Activated CD4-positive, alpha-beta T cell treated with anti-CD3 and anti-CD28 coated beads for 36 hours (primary cell): Measurements from ENCODE around the gene RASA2. TPM values are rescaled to one million over a fixed set of nuclear protein-coding genes. Genes with fewer than 3 reads are reported as not detected.
A peak's percentile ranks its signal among the peaks of the same experiment; 100 is the strongest.
"Not testable (repeated sequence)": the region's sequence is repeated elsewhere in the genome, so short reads cannot be mapped to it uniquely, and the experiment has no call there.

Source experiments
- ATAC-seq: fragments of 200-7000 bp; cut with Tn5 transposase; one replicate; pipeline ENCODE4 v1.10.0; 2021; ENCODE audit warnings: mild to moderate bottlenecking, moderate library complexity
- CTCF ChIA-PET: fragments of 350-600 bp; sonication (Branson Sonifier 250); formaldehyde crosslinking; loops from one replicate; lab custom pipeline; 2021; ENCODE audit warnings: antibody characterized with exemption; lab: Charles Lee
- POLR2A ChIA-PET: fragments of 350-600 bp; sonication (Branson Sonifier 250); formaldehyde crosslinking; loops from one replicate; lab custom pipeline; 2021; ENCODE audit warnings: antibody characterized with exemption, inconsistent platforms; lab: Charles Lee
- DNase-seq: peaks from one replicate; pipeline ENCODE4 v3.0.0-alpha.2; 2020
- H3K27ac Mint-ChIP-seq: one replicate; pipeline ENCODE4 v1.8.0; 2021; ENCODE audit warnings: mixed read lengths
- H3K27me3 Mint-ChIP-seq: one replicate; pipeline ENCODE4 v1.8.0; 2021; ENCODE audit warnings: mixed read lengths
- H3K36me3 Mint-ChIP-seq: one replicate; pipeline ENCODE4 v1.8.0; 2021; ENCODE audit warnings: low read depth, mixed read lengths
- H3K4me1 Mint-ChIP-seq: one replicate; pipeline ENCODE4 v1.8.0; 2021; ENCODE audit warnings: mixed read lengths
- H3K4me3 Mint-ChIP-seq: one replicate; pipeline ENCODE4 v1.8.0; 2021; ENCODE audit warnings: mild to moderate bottlenecking, moderate library complexity, mixed read lengths
- H3K9me3 Mint-ChIP-seq: one replicate; pipeline ENCODE4 v1.8.0; 2021; ENCODE audit warnings: low read depth, mixed read lengths
- intact Hi-C, 2 experiments: fragments of 100-400 bp; cut with DNase I in 1 of 2; cut with micrococcal nuclease in 1 of 2; formaldehyde crosslinking; loops; one replicate each; pipeline versions ENCODE4 v1.14.2 to v1.15.1; 2022 to 2024; cut with DNase I, micrococcal nuclease
- total RNA-seq, 2 experiments: library from RNA; stranded (reverse); gene quantifications; one replicate each; pipeline ENCODE4 v1.2.3, GENCODE V29; 2021

The RASA2 gene
- total RNA-seq, 2 experiments from 2014 or later = 30.8 to 32.0 TPM

DNA sequence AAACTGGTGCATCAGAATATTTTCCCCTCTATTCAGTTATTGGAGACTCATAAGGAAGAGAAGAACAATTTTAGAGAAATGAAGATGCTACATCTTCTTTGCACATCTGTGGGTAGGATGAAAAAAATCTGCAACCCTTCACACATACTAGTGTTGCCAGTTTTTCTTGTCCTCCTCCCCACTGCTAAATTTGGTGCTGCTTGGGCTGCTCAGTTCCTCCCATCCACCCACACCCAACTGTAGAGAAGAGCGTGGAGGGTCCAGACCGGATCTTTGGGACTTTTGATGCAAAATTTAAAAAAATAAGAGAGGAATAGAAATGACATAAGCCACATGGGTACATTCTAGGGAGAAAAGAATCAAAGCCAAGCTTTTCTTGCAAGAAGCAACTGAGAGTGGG lies 8.7 kb upstream of the RASA2 start:
- Mint-ChIP-seq H3K4me1 (peaks cover 30% of the 10 kb centered on the region), H3K9me3 (no peaks in the 10 kb centered on the region), H3K27ac (no peak overlapping the region), H3K27me3 (no peaks in the 10 kb centered on the region), H3K36me3 (no peaks in the 10 kb centered on the region), H3K4me3 (no peak overlapping the region)
- POLR2A ChIA-PET = no interaction called here
- intact Hi-C loops = no loop called here
- ATAC-seq (no peak), DNase-seq (no peak)
- CTCF ChIA-PET = interaction anchor here (0.7 to 6.5 kb wide), 4 partner anchors 14 to 83 kb away, joined by 3 to 57 read pairs (median 5); no protein-coding TSS in a partner anchor

DNA sequence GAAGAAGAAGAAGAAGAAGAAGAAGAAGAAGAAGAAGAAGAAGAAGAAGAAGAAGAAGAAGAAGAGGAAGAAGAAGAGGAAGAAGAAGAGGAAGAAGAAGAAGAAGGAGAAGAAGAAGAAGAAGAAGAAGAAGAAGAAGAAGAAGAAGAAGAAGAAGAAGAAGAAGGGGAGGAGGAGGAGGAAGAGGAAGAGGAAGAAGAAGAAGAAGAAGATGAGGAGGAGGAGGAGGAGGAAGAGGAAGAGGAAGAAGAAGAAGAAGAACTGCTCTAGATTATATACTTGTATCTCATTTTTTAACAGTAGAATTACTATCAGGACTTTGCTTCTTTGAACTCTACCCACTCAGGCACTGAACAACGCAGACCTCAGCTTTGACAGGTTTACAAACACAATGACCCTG lies 8.0 kb upstream of the RASA2 start:
- POLR2A ChIA-PET, H3K4me3 Mint-ChIP-seq, H3K36me3 Mint-ChIP-seq, H3K27me3 Mint-ChIP-seq, H3K27ac Mint-ChIP-seq, H3K9me3 Mint-ChIP-seq, ATAC-seq, intact Hi-C loops, DNase-seq: not testable (repeated sequence)
- peaks cover 30% of the 10 kb centered on the region for H3K4me1 Mint-ChIP-seq
- CTCF ChIA-PET = interaction anchor here (1.1 to 6.5 kb wide), 3 partner anchors 14 to 174 kb away, joined by 3 to 57 read pairs (median 3); no protein-coding TSS in a partner anchor

DNA sequence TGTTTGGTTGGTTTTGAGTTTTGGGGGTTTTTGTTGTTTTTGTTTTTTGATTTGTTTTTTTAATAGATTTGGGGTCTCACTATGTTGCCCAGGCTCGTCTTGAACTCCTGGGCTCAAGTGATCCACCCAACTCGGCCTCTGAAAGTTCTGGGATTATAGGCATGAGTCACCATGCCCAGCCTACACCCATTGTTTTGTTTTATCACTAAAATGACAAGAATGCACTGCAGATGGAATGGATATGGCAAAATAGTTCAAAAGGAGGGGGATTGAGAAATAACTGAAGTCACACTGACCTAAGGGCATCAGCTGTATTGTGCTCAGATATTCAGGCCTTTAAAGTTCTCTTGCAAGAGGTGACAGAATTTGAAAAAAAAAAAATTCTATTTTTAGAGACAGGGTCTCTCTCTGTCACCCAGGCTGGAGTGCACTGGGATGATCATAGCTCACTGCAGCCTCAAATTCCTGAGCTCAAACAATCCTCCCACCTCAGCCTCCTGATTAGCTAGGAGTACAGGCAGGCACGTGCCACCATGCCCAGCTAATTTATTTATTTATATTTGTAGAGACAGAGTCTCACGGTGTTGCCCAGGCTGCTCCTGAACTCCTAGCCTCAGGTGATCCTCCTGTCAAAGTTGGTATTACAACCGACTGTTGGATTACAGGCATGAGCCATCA lies 4.4 kb upstream of the RASA2 start:
- POLR2A ChIA-PET = interaction anchor here (0.6 kb wide), 1 partner anchor 585 kb away, joined by 3 read pairs; no protein-coding TSS in a partner anchor
- DNase-seq = no peak
- peaks cover 25% of the 10 kb centered on the region for H3K4me1 Mint-ChIP-seq
- no peaks in the 10 kb centered on the region for H3K9me3 Mint-ChIP-seq
- H3K27me3 Mint-ChIP-seq = no peaks in the 10 kb centered on the region
- H3K4me3 Mint-ChIP-seq = no peak overlapping the region
- no peaks in the 10 kb centered on the region for H3K36me3 Mint-ChIP-seq
- CTCF ChIA-PET = interaction anchor here (0.9 to 6.5 kb wide), 2 partner anchors 22 to 79 kb away, joined by 7 to 57 read pairs; no protein-coding TSS in a partner anchor
- no peak for ATAC-seq
- intact Hi-C loops = loop anchor here (10.0 kb wide), 3 partner anchors 312 to 962 kb away; partner anchors contain the start of genes ATP1B3 (in 1 of the 2) and XRN1 (in 1 of the 2)
- no peak overlapping the region for H3K27ac Mint-ChIP-seq

DNA sequence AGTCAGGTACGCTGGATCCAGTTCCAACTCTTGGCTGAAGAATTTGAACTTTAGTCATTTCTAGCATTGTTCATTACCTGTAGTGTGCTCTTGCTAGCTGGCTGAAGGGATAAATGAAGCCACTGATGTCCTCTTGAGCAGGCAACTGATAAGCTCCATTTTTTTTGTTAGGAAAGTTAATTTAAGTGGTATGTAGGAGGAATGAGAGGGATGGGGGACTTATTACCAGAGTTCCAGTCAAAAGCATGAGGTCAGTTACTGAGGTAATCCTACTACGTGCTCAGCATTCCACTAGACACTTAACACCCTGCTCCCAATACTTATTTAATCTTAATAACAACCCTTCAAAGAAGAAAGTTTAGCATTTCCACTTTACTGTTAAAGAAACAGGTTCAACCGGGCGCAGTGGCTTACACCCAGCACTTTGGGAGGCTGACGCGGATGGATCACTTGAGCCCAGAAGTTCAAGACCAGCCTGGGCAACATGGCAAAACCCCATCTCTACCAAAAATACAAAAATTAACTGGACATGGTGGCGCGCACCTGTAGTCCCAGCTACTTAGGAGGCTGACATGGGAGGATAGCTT lies 2.0 kb upstream of the RASA2 start:
- ATAC-seq = no peak
- ChIA-PET POLR2A (no interaction called here), CTCF (interaction anchor here (0.6 to 2.3 kb wide), 7 partner anchors 8 to 180 kb away, joined by 3 to 9 read pairs (median 3); no protein-coding TSS in a partner anchor)
- H3K27me3 Mint-ChIP-seq = no peaks in the 10 kb centered on the region
- H3K4me1 Mint-ChIP-seq = peaks cover 37% of the 10 kb centered on the region
- DNase-seq = no peak
- H3K36me3 Mint-ChIP-seq = peaks cover 14% of the 10 kb centered on the region
- H3K4me3 Mint-ChIP-seq = no peak overlapping the region
- no peak overlapping the region for H3K27ac Mint-ChIP-seq
- intact Hi-C loops = loop anchor here (5.0 to 10.0 kb wide), 5 partner anchors 72 to 960 kb away; partner anchors contain the start of genes ATP1B3 (in 1 of the 2) and XRN1 (in 1 of the 2)
- no peaks in the 10 kb centered on the region for H3K9me3 Mint-ChIP-seq

DNA sequence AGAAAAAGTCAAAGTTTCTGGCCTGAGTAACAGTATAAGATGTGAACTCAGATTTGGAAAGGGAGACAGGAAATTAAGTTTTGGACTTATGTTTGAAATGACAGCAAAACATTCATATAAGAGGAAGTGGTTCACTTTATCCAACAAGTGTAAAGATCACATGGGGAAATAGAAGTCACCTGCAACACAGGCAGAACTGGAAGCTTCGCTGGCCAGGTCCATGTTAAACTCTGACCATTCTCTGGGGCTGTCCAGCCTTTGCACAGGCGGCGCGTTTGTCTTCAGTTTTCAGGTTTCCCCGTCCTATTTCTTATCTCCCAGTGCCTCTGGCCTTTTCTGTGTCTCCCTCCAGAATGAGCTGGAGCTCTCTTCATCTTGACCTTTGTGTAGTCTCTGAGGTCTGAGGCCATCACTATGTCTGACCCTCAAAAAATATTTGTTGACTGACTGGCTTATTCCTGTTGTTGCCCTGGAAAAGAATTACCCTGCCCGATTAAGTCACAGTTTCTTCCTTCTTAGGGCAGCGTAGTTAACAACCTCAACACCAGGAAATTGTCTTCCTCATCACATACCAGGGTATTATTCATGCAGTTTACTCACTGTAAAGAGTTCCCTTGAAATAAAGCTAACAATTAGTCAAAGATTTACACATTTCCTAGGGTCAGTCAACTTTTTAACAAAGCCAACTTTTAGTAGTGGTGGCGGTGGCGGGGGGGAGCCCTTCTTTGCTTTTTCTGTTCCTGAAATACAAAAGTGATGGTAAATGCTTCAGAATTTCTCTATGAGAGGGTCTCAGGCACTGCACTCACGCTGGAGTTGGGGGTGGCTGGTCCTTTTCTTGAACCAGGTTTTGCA lies 959 bp upstream of the RASA2 start:
- Mint-ChIP-seq H3K9me3 (no peaks in the 10 kb centered on the region), H3K36me3 (peaks cover 17% of the 10 kb centered on the region), H3K27ac (peak overlapping the region; percentile 87), H3K27me3 (no peaks in the 10 kb centered on the region), H3K4me3 (peak overlapping the region; percentile 77), H3K4me1 (peaks cover 48% of the 10 kb centered on the region)
- ATAC-seq (peak; percentile 17), DNase-seq (peak; percentile 56)
- POLR2A ChIA-PET = interaction anchor here (0.8 to 2.6 kb wide), 4 partner anchors 13 to 174 kb away, joined by 3 to 19 read pairs (median 4); no protein-coding TSS in a partner anchor
- CTCF ChIA-PET = interaction anchor here (0.6 to 3.8 kb wide), 10 partner anchors 12 to 458 kb away, joined by 3 to 15 read pairs (median 4); no protein-coding TSS in a partner anchor
- intact Hi-C loops = loop anchor here (1.0 to 10.0 kb wide), 8 partner anchors 11 to 959 kb away; partner anchors contain the start of genes ATP1B3 (in 1 of the 2) and XRN1 (in 1 of the 2)

DNA sequence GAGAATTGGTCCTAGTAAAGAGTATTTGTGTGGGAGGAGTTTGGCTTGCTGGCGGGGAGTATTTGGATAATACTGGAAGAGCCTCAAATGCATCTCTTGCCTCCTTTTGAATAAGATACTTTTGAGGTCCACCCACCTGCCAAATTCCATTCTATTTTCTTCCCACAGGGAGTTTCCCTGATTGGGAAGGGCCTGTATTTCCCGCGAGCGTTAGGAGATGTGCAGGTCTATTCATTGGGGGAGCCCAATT lies 406 bp upstream of the RASA2 start:
- no peaks in the 10 kb centered on the region for H3K9me3 Mint-ChIP-seq
- H3K4me1 Mint-ChIP-seq = peaks cover 52% of the 10 kb centered on the region
- no peaks in the 10 kb centered on the region for H3K27me3 Mint-ChIP-seq
- ATAC-seq = no peak
- H3K27ac Mint-ChIP-seq = peak overlapping the region; percentile 87
- POLR2A ChIA-PET = interaction anchor here (0.8 to 2.6 kb wide), 4 partner anchors 12 to 175 kb away, joined by 3 to 19 read pairs (median 4); no protein-coding TSS in a partner anchor
- peaks cover 17% of the 10 kb centered on the region for H3K36me3 Mint-ChIP-seq
- CTCF ChIA-PET = interaction anchor here (1.0 to 3.8 kb wide), 6 partner anchors 32 to 182 kb away, joined by 3 to 15 read pairs (median 4); no protein-coding TSS in a partner anchor
- H3K4me3 Mint-ChIP-seq = peak overlapping the region; percentile 77
- no peak for DNase-seq
- intact Hi-C loops = loop anchor here (1.0 to 10.0 kb wide), 8 partner anchors 11 to 958 kb away; partner anchors contain the start of genes ATP1B3 (in 1 of the 2) and XRN1 (in 1 of the 2)

DNA sequence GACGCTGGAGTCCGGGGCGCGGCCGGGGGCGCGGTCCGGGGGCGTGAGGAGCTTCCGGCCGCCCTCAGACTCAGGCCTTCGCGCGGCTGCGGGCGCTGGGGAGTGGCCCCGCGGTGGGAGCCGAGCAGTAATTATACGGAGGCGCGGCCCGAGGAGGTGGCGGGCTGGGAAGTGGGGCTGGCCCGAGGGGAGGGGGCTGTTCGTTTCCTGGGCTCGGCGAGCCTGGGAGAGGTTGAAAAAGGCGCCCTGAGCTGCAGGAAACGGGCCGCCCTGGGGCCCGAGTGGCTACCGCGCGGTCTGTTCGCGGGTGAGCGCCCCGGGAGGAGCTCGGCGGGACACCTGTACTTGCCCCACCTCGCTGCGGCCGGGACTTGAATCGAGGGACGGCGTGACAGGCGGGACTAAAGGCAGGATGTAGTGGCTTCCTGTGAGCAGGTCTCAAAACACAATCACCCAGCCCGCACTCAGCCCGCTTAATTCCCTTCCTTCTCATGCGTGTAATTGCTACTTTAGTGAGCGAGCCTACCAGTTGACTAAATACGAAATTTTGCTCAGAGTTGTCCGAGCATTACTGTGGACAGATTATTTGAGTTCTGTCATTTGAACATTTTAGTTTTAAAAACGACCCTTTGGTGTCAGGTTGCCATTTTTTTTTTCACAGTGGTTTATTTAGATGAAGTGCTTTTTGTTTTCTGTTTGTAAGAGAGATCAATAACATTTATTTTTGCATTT lies 860 bp downstream of the RASA2 start:
- POLR2A ChIA-PET = interaction anchor here (0.7 to 2.6 kb wide), 7 partner anchors 11 to 256 kb away, joined by 3 to 19 read pairs (median 4); partner anchors contain the start of gene PXYLP1
- intact Hi-C loops = loop anchor here (1.0 to 10.0 kb wide), 13 partner anchors 11 to 957 kb away; partner anchors contain the start of genes ATP1B3 (in 2 of the 2), RNF7 (in 1 of the 2), SLC25A36 (in 1 of the 2) and XRN1 (in 1 of the 2)
- H3K4me1 Mint-ChIP-seq = peaks cover 64% of the 10 kb centered on the region
- CTCF ChIA-PET = interaction anchor here (0.7 to 3.8 kb wide), 10 partner anchors 11 to 1513 kb away, joined by 3 to 15 read pairs (median 4); no protein-coding TSS in a partner anchor
- H3K27ac Mint-ChIP-seq = peak overlapping the region; percentile 94
- peaks cover 17% of the 10 kb centered on the region for H3K36me3 Mint-ChIP-seq
- no peaks in the 10 kb centered on the region for H3K9me3 Mint-ChIP-seq
- no peaks in the 10 kb centered on the region for H3K27me3 Mint-ChIP-seq
- ATAC-seq (peak; percentile 69), DNase-seq (peak; percentile 93)
- peak overlapping the region; percentile 77 for H3K4me3 Mint-ChIP-seq

DNA sequence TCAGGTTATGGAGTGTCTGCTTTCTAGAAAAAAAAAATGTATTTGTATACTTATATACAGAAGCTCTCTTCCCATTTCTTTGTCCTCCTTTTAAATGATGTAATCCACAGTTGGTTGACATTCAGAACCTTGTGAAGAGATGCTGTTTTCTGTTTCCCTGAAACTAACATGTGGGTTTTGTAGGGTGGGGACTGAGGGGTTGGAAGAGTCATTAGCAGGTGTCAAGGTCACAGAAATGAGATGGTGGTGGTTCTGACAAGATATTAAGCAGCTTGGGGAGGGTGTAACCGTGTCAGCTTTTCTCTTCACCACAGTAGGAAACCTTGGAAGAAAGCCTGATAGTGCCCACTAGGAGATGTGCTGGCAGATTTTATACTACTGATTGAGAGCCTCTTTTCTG lies 2.4 kb downstream of the RASA2 start:
- Mint-ChIP-seq H3K4me3 (peak overlapping the region; percentile 77), H3K36me3 (peaks cover 17% of the 10 kb centered on the region), H3K4me1 (peaks cover 79% of the 10 kb centered on the region), H3K27me3 (no peaks in the 10 kb centered on the region), H3K9me3 (no peaks in the 10 kb centered on the region), H3K27ac (peak overlapping the region; percentile 81)
- peak; percentile 11 for ATAC-seq
- POLR2A ChIA-PET = interaction anchor here (0.5 to 1.4 kb wide), 11 partner anchors 10 to 69 kb away, joined by 3 to 13 read pairs (median 3); no protein-coding TSS in a partner anchor
- intact Hi-C loops = loop anchor here (5.0 to 10.0 kb wide), 5 partner anchors 77 to 956 kb away; partner anchors contain the start of genes ATP1B3 (in 1 of the 2) and XRN1 (in 1 of the 2)
- DNase-seq = peak; percentile 33
- CTCF ChIA-PET = interaction anchor here (0.7 to 3.8 kb wide), 5 partner anchors 10 to 287 kb away, joined by 3 to 15 read pairs (median 4); no protein-coding TSS in a partner anchor

DNA sequence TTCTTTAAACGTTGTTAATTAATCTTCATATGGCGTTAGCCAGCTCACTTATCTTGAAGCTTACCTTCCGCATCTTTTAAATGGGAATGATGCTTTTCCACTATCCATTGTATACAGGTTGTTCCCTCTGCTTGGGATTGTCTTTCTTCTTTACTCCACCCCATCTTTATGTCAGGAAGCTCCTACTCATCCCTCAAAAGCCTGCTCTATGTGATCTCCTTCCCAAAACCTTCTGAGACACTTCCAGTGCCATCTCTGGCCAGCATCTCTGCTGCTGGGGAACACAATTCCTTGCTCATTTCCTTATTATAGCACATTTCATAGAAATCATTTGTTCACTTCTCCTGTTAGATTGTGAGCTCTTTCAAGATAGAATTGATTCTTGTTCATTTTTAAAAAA lies 4.3 kb downstream of the RASA2 start:
- ChIA-PET CTCF (interaction anchor here (0.6 to 3.8 kb wide), 5 partner anchors 9 to 181 kb away, joined by 3 to 25 read pairs (median 4); no protein-coding TSS in a partner anchor), POLR2A (interaction anchor here (0.7 to 1.0 kb wide), 3 partner anchors 8 to 62 kb away, joined by 3 to 4 read pairs (median 3); no protein-coding TSS in a partner anchor)
- Mint-ChIP-seq H3K9me3 (peaks cover 4% of the 10 kb centered on the region), H3K27ac (peak overlapping the region; percentile 2), H3K36me3 (peaks cover 29% of the 10 kb centered on the region), H3K4me1 (peaks cover 85% of the 10 kb centered on the region), H3K27me3 (no peaks in the 10 kb centered on the region), H3K4me3 (no peak overlapping the region)
- DNase-seq (no peak), ATAC-seq (no peak)
- intact Hi-C loops = no loop called here
